HG02970 (cell line): ENCODE results near the gene NT5DC4.

ENCODE experiments used
- ATAC-seq: cut with Tn5 transposase; IDR thresholded peaks from one replicate; pipeline ENCODE4 v1.9.1; 2021; ENCODE audit warnings: mild to moderate bottlenecking, moderate library complexity, moderate number of reproducible peaks; ENCODE audit not compliant: unreplicated experiment, low FRiP score

Gene NT5DC4

GRCh38 chr2:112749755-112750559 lies 29.1 kb downstream of the NT5DC4 start:
- no peak for ATAC-seq

GRCh38 chr2:112750560-112750843 lies 29.7 kb downstream of the NT5DC4 start:
- ATAC-seq, result no peak

- no peak for ATAC-seq
Measured at GRCh38 chr2:112751451-112752197, 30.8 kb downstream of the NT5DC4 start.

DNA sequence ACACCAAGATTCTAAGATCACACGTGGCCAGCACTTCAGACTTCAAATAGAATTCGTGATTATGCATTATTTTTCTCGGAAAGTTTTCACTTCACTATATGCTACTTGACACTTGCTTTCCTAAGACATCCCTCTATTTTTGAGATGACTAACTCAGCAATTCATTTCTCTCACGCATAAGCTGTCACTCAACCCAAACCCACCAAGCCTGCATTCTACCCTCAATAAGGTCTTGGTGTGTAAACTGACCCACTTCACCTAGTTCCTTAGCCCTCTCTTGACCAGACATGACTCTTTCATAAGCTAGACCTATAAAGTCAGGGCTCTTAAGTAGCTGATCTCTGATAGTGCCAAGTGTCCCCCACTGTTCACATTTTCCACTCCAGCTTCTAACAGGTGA lies 31.8 kb downstream of the NT5DC4 start:
- no peak for ATAC-seq

- ATAC-seq, result no peak
Measured at GRCh38 chr2:112754564-112754963, 33.7 kb downstream of the NT5DC4 start.

DNA sequence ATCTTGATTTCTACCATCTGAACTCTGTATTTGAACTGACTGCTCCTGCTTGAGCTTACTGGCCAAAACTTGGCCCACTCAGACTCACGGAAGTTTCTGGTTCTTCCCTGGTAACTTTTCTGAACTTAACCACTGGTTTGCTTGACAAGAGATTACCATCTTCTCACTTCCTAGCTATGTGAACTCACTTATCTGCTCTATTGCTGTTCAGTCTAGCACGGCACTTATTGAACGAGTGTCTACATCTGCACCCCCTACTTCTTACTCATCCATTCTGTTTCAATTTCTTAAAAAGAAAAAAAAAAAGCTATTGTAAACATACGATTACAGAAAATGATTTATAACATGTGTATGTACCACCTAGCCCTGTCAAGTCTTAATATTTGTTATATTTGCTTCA lies 34.6 kb downstream of the NT5DC4 start:
- no peak for ATAC-seq

DNA sequence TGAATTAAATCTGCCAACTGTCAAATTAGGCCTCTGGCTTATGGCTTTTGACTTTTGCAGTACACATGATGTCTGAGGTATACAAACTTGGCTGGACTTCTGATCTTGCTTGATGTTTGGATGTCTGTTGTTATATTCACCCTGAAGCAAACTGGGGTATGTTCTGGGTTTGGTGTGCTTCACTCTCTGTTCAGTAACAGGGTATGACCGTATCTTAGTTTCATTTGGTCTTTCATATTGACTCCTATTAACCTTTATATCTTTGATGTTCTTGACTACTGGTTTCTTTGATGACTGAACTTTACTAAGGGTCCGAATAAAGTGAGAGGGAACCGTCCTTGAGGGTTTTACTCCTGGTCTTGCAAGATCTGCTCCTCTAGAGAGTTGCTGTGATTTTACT lies 35.4 kb downstream of the NT5DC4 start:
- ATAC-seq, result no peak

- ATAC-seq, result no peak
Measured at GRCh38 chr2:112757265-112757664, 36.4 kb downstream of the NT5DC4 start.

DNA sequence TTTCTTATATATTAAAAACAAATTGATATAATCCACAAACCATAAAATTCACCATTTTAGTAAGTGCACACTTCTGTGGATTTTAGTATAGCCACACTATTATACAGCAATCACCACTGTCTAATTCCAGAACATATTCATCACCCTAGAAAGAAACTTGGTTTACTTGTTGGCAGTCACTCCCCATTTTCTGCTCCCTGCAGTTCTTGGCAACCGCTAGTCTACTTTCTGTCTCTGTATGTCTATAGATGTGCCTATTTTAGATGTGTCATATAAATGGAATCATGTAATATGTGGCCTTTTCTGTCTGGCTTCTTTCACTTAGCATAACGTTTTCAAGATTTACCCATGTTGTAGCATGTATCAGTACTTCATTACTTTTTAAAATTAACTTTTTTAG lies 37.9 kb downstream of the NT5DC4 start:
- no peak for ATAC-seq

DNA sequence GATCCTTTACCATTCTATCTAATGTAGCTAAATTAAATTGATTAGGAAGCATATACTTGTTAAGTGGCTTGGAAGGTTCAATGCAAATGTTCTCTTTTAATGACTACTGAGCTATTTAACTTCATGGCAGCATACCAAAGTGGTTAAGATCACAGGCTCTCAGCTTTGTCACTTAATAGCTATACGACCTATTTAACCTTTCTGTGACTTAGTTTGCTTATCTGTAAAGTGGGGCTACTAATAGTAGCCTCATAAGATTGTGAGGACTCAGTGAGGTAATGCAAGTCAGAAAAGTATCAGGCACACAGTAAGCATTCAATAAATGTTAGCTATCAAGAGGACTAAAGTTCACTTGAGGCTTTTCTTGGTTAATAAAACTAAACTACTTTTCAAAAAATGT lies 39.3 kb downstream of the NT5DC4 start:
- no peak for ATAC-seq

DNA sequence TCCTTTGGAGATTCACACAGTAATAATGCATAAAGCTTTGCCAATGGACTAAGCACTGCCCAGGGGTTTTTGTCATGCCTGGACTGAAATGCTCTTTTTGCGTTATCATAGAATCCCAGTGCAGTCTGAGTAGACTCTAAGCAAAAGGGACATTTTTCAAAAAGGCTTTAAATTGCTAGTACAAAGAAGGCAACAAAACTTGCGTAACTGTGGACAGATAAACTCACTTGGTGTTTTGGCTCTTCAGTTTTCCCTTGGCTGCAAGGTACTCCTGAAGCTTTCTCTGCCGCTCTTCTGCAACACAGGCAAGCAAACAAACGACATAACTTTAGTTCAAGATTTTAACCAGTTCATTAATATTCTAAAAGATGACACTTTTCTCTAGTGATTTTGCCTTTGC lies 41.5 kb downstream of the NT5DC4 start:
- no peak for ATAC-seq

DNA sequence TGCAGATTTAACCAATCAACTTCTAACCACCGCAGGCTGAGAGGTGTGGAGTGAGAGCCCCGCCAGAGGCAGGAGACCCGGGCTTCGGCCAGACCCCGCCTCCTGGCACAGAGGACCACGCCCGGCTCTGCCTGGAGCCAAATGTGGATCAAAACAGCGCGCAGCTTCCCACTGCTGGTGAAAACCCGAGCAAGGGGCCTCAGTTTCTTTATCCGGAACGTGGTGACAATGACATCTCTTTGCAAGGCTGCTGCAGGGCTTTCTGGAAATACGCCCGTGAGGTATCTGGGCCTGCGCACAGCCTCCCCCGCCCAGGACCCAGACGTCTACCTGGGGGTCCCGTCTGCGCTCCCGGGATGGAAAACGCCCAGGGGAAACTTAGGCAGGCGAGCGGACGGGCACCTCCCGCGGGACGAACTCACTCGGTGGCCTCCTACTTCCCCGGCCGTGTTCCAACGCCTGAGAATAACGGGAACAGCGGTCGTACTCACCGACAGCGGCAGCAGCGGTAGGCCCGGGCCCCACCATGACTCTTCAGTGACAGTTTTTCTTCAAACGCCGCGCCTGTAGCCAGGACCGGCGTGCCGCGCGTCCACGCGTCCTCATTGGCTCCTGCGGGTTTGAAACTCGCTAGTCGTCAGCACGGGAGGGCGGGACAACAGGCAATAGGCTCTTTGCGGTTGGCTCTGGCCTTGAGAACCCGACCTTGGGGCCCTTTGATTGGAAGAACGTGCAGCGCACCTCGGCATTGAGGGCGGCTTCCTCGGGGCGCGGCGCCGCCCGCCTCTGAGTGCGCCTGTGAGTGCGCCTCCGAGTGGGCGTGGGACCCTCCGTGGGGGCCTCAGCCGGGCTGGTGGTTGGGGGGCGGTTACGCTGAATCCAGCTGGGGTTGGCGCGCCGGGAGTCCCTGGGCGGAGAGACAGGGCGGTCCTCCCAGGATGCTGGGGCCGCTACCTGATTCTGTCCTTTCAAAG lies 43.5 kb downstream of the NT5DC4 start, which contains the start of gene CKAP2L:
Gene CKAP2L (minus strand): TSS at position 539 of the 974 bp plus-strand sequence. CDS start 11 bp downstream, at position 528.
- ATAC-seq, result peak; percentile 97

DNA sequence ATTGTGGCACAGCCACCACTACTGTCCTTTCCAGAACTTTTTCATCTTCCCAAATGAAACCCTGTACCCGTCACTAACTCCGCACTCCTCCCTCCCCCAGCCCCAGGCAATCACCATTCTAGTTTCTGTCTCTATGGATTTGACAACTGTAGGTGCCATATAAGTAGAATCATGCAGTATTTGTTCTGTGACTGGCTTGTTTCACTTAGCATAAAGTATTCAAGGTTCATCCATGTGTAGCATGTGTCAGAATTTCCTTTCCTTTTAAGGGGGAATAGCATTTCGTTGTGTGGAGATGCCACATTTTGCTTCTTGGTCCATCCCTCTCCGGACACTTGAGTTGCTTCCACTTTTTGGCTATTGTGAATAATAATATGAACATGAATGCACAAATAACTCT lies 44.4 kb downstream of the NT5DC4 start:
- ATAC-seq, result no peak

- no peak for ATAC-seq
Measured at GRCh38 chr2:112767693-112768330, 47.0 kb downstream of the NT5DC4 start.

GRCh38 chr2:112768432-112768831 lies 47.6 kb downstream of the NT5DC4 start:
- ATAC-seq, result no peak

GRCh38 chr2:112772322-112772721 lies 51.5 kb downstream of the NT5DC4 start:
- no peak for ATAC-seq

DNA sequence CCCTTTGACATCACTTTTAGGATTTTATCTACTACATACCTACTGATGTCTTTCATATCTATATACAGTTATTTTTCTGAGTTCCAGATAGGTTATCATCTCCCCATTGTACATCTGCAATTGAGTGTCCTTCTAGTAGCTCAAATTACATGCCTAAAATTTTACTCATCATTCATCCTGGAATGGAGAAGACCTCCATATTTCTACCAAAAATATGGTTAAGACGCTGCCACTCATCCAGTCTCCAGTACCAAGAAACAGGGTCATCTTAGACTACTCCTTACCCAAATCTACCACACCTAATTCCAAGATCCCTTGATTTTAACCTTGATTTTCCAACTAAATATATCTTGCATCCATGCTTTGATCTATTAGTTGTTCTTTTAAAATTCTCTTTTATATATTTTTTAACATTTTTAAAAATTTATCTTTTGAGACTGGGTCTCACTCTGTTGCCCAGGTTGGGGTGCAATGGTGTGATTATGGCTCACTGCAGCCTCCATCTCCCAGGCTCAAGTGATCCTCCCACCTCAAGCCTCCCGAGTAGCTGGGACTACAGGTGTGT lies 52.2 kb downstream of the NT5DC4 start:
- no peak for ATAC-seq

- ATAC-seq, result no peak
Measured at GRCh38 chr2:112773556-112773955, 52.7 kb downstream of the NT5DC4 start.

GRCh38 chr2:112774536-112775285 lies 53.9 kb downstream of the NT5DC4 start:
- no peak for ATAC-seq
